Measurements from ENCODE around the gene SLC25A31.

SLC25A31 gene

DNA sequence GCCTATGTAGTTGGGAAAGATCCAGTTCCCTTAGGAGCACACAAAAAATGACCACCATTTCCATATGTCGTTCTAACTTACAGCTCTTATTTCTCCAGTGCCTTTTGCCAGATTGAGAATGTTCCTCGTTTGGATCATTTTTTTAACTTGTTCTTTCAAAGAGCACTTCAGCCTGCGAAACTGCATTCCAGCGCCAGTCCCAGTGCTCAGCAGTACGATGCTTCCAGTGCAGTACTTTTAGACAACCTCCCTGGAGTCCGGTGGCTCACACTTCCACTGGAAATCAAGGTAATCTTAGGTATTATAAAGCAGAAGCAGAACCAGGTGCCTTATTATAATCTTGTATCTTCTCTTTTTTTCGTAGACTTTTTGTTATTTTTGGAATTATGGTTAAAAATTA is 42.6 kb upstream of the SLC25A31 start:
- no peak overlapping the region for H3K4me3 ChIP-seq (ENCODE audit: low read depth in 1 of 2, low read length in 2 of 2)
- no peak overlapping the region for H3K9ac ChIP-seq (ENCODE audit: low read depth, low read length)
- no peaks in the 10 kb centered on the region for H4K20me1 ChIP-seq (ENCODE audit: insufficient read depth, low read length)
- H3K36me3 ChIP-seq (ENCODE audit: insufficient read depth, low read length), result no peaks in the 10 kb centered on the region
- no peaks in the 10 kb centered on the region for H3K4me1 ChIP-seq (ENCODE audit: insufficient read depth, low read length)
- DNase-seq (no peak), ATAC-seq (ENCODE audit: insufficient read depth, low read depth) (no peak)
- no peaks in the 10 kb centered on the region for H3K9me3 ChIP-seq (ENCODE audit: insufficient read depth, low read length, severe bottlenecking)
- H3K4me2 ChIP-seq (ENCODE audit: insufficient read depth, low read length), result no peak overlapping the region
- TF ChIP-seq, protein P1, sequence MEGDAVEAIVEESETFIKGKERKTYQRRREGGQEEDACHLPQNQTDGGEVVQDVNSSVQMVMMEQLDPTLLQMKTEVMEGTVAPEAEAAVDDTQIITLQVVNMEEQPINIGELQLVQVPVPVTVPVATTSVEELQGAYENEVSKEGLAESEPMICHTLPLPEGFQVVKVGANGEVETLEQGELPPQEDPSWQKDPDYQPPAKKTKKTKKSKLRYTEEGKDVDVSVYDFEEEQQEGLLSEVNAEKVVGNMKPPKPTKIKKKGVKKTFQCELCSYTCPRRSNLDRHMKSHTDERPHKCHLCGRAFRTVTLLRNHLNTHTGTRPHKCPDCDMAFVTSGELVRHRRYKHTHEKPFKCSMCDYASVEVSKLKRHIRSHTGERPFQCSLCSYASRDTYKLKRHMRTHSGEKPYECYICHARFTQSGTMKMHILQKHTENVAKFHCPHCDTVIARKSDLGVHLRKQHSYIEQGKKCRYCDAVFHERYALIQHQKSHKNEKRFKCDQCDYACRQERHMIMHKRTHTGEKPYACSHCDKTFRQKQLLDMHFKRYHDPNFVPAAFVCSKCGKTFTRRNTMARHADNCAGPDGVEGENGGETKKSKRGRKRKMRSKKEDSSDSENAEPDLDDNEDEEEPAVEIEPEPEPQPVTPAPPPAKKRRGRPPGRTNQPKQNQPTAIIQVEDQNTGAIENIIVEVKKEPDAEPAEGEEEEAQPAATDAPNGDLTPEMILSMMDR (IDR thresholded peaks at IDR 0.05; ENCODE audit: borderline replicate concordance, extremely low read depth, low read length, poor library complexity, severe bottlenecking), result no peak
- no peak for TF ChIP-seq EZH2 (IDR thresholded peaks at IDR 0.05; ENCODE audit: borderline replicate concordance, low read depth, low read length, severe bottlenecking)
- no peaks in the 10 kb centered on the region for H3K27me3 ChIP-seq (ENCODE audit: insufficient read depth, low read length, poor library complexity)
- H3K27ac ChIP-seq (ENCODE audit: low read length), result no peak overlapping the region
- no peaks in the 10 kb centered on the region for H3K79me2 ChIP-seq (ENCODE audit: insufficient read depth, low read length)
- H2AFZ ChIP-seq (ENCODE audit: low read depth, low read length), result no peak overlapping the region

DNA sequence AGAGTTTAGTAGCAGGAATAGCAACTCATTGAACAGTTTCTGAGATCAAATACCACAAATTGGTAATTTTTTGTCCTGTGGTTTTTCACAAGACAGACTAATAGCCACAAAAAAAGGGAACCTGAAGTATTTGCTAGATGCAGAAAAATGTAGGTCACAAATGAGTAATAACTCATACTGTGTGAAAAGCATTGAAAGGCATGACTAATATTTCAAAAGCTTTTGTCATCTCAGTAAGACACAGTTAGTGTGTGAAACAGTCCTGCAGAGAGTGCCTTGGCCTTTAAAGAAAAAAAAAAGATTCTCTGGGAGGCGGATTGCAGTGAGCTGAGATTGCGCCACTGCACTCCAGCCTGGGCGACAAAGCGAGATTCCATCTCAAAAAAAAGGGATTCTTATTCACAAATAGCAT is 31.4 kb upstream of the SLC25A31 start:
- no peak for ATAC-seq (ENCODE audit: insufficient read depth, low read depth)
- Histone ChIP-seq H3K27me3 (ENCODE audit: insufficient read depth, low read length, poor library complexity) (no peaks in the 10 kb centered on the region), H3K27ac (ENCODE audit: low read length) (no peak overlapping the region), H3K79me2 (ENCODE audit: insufficient read depth, low read length) (no peaks in the 10 kb centered on the region), H3K4me2 (ENCODE audit: insufficient read depth, low read length) (no peak overlapping the region), H2AFZ (ENCODE audit: low read depth, low read length) (no peak overlapping the region), H3K4me3 (ENCODE audit: low read depth in 1 of 2, low read length in 2 of 2) (no peak overlapping the region), H3K9me3 (ENCODE audit: insufficient read depth, low read length, severe bottlenecking) (no peaks in the 10 kb centered on the region), H3K9ac (ENCODE audit: low read depth, low read length) (no peak overlapping the region), H3K4me1 (ENCODE audit: insufficient read depth, low read length) (no peaks in the 10 kb centered on the region), H4K20me1 (ENCODE audit: insufficient read depth, low read length) (no peaks in the 10 kb centered on the region), H3K36me3 (ENCODE audit: insufficient read depth, low read length) (no peaks in the 10 kb centered on the region)
- TF ChIP-seq EZH2 (IDR thresholded peaks at IDR 0.05; ENCODE audit: borderline replicate concordance, low read depth, low read length, severe bottlenecking), result no peak
- TF ChIP-seq, protein P1 (IDR thresholded peaks at IDR 0.05; ENCODE audit: borderline replicate concordance, extremely low read depth, low read length, poor library complexity, severe bottlenecking), result no peak
- no peak for DNase-seq

DNA sequence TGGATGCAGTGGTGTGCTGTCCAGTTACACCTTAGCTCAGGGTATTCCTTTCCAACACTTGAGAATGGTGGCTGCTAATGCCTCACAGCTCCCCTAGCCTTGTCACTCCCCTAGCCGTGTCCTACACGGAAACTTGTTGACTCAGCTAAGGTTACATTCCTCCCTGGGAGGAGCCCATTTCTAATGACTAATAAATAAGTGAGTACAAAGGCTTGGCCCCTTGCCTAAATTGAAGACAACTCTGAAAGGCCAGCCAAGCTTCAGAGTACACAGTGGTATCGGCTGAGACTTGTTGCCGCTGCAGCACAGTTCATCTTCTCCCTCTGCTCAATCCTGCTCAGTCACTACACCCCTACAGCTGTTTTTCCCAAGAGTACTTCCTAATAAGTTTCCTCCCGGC is 21.2 kb upstream of the SLC25A31 start:
- Histone ChIP-seq H3K27ac (ENCODE audit: low read length) (no peak overlapping the region), H3K9ac (ENCODE audit: low read depth, low read length) (no peak overlapping the region), H4K20me1 (ENCODE audit: insufficient read depth, low read length) (no peaks in the 10 kb centered on the region), H3K4me1 (ENCODE audit: insufficient read depth, low read length) (no peaks in the 10 kb centered on the region), H3K4me3 (ENCODE audit: low read depth in 1 of 2, low read length in 2 of 2) (no peak overlapping the region), H2AFZ (ENCODE audit: low read depth, low read length) (no peak overlapping the region), H3K4me2 (ENCODE audit: insufficient read depth, low read length) (no peak overlapping the region), H3K36me3 (ENCODE audit: insufficient read depth, low read length) (no peaks in the 10 kb centered on the region), H3K27me3 (ENCODE audit: insufficient read depth, low read length, poor library complexity) (no peaks in the 10 kb centered on the region), H3K9me3 (ENCODE audit: insufficient read depth, low read length, severe bottlenecking) (no peaks in the 10 kb centered on the region), H3K79me2 (ENCODE audit: insufficient read depth, low read length) (no peaks in the 10 kb centered on the region)
- no peak for ATAC-seq (ENCODE audit: insufficient read depth, low read depth)
- DNase-seq, result no peak
- TF ChIP-seq, protein P1 (IDR thresholded peaks at IDR 0.05; ENCODE audit: borderline replicate concordance, extremely low read depth, low read length, poor library complexity, severe bottlenecking), result no peak
- no peak for TF ChIP-seq EZH2 (IDR thresholded peaks at IDR 0.05; ENCODE audit: borderline replicate concordance, low read depth, low read length, severe bottlenecking)

DNA sequence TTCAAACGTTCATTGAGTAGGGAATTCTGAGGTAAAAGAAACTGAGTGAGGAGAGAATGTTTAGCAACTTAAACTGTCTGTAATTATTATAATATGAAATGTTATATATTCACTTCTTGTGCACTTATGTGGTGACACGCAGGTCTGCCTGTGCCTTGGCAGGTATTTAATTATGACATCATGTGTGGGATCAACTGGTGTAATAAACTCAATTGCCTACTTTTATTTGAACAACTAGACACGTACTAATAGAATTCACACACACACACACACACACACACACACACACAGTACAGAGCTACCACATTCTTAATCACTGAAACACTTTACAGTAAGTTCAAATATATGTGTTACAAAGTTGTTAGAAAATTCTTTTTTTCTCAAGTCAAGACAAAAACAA is 20.7 kb upstream of the SLC25A31 start:
- no peak for TF ChIP-seq EZH2 (IDR thresholded peaks at IDR 0.05; ENCODE audit: borderline replicate concordance, low read depth, low read length, severe bottlenecking)
- TF ChIP-seq, protein P1 (IDR thresholded peaks at IDR 0.05; ENCODE audit: borderline replicate concordance, extremely low read depth, low read length, poor library complexity, severe bottlenecking), result no peak
- Histone ChIP-seq H3K4me2 (ENCODE audit: insufficient read depth, low read length) (no peak overlapping the region), H3K9me3 (ENCODE audit: insufficient read depth, low read length, severe bottlenecking) (no peaks in the 10 kb centered on the region), H3K27me3 (ENCODE audit: insufficient read depth, low read length, poor library complexity) (no peaks in the 10 kb centered on the region), H3K4me3 (ENCODE audit: low read depth in 1 of 2, low read length in 2 of 2) (no peak overlapping the region), H4K20me1 (ENCODE audit: insufficient read depth, low read length) (no peaks in the 10 kb centered on the region), H3K9ac (ENCODE audit: low read depth, low read length) (no peak overlapping the region), H3K79me2 (ENCODE audit: insufficient read depth, low read length) (no peaks in the 10 kb centered on the region), H3K36me3 (ENCODE audit: insufficient read depth, low read length) (no peaks in the 10 kb centered on the region), H3K4me1 (ENCODE audit: insufficient read depth, low read length) (no peaks in the 10 kb centered on the region), H2AFZ (ENCODE audit: low read depth, low read length) (no peak overlapping the region), H3K27ac (ENCODE audit: low read length) (no peak overlapping the region)
- DNase-seq, result no peak
- no peak for ATAC-seq (ENCODE audit: insufficient read depth, low read depth)
